ENCODE data around the gene TRAK1.

Gene TRAK1

DNA sequence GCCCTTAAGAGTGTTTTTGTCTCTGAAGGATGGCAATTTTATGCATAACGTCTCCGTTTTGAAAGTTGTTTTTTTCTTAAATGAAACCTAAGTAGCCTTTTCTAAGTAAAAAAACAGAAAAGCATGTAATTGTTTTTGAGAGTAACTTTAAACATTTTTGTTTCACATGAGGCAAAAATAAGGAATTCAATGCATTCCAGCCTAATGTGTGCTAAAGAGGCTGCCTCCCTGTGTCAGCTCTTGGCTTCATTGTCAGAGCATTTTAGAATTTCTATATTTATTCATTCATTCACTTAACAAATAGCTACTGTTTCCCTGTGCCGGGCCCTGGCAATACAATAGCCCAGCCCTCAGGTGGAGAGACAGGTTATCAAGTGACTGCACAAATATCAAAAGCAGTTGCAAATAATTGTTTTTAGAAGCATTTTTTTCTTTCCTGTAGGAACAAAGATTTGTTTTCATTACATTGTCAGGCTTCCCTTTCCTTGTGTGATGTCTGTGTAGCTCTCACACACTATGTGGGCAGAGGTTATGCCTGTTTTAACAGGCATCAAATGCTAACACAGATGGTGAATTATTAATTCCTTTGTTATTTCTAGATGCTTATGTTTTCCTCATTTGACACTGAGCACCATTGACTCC lies 93.0 kb downstream of the TRAK1 start:
- no peak for DNase-seq

DNA sequence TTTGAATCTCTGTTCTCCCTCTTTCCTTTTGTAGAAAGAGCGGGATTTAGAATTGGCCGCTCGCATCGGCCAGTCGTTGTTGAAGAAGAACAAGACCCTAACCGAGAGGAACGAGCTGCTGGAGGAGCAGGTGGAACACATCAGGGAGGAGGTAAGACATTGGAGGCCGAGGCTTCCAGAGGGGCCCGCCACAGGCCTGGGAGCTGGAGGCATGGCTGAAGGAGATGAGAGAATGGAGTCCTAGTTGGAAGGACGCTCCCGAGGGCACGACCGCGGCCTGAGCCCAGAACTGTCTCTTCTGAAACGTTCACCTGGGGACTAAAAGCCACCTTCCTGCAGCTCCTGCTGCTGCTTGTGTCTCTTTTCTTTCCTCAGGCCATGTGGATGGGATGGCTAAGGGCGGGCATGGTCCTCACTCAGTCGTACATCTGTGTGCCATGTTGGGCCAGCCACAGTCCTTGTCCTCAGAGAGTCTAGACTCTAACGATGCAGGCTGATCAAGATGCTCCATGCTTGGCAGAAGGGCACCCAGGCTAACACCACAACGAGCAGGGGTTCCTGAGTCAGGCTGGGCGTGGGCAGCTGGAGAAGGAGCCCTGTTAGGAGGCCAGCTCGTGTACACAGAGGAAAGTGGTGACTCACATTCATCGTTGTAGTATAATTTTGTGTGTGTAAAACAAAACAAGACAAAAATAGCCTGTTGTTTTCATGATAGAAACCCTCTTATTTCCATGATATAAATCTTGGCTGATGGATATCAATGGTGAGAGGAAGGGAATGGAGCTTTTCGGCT lies 93.7 kb downstream of the TRAK1 start:
- no peak for DNase-seq

DNA sequence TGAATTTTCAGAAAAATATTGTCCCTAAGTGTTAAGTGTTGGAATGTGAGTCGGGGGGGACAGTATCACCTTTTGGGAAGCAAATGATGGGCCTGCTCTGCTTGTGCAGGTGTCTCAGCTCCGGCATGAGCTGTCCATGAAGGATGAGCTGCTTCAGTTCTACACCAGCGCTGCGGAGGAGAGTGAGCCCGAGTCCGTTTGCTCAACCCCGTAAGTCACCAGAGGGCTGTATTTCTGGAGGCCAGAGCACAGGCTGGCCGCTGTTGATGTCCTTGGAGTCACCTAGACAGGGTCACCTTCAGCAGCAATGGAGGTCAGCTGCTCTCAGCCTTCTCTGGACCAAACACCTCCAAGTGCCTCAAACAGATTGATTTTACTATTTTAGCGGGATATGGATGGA lies 96.8 kb downstream of the TRAK1 start:
- no peak for DNase-seq

DNA sequence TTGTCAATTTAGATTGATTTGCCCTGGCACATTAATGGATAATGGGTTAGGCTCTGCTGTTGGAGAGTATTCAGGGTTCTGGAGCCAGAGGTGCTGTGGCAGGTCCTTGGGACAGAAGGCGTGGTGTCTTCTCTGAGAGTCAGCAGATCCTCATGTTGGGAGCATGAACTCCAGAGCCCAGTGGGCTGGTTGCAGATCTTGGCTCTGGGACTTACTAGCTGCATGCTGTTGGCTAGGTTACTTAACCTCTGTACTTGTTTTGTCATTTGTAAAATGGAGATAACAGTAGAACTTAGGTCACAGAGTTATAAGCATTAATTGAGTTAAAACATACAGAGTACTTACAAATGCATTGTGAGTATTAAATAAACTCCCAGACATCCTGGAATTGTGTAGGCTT lies 97.2 kb downstream of the TRAK1 start:
- DNase-seq: no peak

DNA sequence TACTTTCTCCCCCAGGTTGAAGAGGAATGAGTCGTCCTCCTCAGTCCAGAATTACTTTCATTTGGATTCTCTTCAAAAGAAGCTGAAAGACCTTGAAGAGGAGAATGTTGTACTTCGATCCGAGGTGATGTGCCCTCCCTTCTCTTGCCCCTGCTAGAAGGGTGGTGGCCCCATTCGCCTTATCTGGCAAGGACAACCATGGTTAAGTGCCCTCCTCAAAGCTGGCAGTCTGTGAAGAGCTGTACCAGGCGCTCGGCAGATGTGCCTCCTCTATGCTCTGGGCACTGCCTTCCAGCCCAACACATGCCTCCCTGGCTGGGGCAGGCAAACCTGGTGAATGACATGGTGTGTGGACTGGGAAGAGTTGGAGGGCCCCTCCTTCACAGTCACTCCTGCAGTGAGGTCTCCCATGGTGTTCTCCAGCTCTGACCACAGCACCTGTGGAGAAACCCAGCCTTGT lies 97.9 kb downstream of the TRAK1 start:
- DNase-seq: no peak

DNA sequence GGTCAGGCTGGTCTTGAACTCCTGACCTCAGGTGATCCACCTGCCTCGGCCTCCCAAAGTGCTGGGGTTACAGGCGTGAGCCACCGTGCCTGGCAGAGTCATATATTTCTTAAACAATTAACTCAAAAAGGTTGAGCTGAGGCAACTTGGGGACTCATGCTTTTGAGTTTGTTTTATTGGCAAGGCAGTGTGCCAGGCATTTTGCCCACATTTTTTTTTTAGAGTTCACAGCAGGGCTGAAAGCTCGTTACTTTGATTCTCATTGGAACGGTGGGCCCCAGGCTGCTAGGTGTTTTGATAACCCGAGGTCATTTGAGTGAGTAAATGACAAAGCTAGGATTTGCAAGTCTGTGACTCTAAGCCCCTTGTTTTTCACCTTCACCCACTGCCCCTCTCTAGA lies 98.6 kb downstream of the TRAK1 start:
- no peak for DNase-seq

DNA sequence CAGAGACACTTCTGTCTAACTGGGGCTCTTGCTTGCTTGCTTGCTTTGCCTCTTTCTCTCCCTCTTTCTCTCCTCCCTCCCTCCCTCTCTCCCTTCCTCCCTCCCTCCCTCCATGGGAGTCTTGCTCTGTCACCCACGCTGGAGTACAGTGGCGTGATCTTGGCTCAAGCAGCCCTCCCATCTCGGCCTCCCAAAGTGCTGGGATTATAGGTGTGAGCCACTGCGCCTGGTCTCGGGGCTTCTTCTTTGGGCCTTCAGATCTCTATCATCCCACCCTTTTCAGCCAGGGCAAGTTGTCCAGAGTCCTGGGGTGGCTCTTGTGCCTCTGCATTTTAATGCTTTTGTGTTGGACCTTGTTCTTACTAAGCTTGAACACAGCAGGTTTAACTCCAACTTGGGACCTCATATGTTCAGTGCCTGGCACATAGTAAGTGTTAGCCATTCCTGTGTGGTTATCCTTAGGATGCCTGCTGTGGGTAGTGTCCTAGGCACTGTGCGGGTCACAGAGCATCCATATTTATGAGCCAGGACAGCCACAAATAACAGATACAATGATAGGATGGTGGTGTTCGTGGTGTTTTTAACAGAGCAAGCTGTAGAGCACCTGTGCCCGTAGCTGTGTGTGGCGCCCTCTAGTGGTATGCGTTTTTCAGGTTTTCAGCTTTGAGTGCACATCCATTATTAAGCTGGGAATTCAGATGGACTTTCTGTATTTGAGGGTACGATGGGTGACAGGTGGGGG lies 99.7 kb downstream of the TRAK1 start:
- peak; percentile 58 to 66 for DNase-seq

DNA sequence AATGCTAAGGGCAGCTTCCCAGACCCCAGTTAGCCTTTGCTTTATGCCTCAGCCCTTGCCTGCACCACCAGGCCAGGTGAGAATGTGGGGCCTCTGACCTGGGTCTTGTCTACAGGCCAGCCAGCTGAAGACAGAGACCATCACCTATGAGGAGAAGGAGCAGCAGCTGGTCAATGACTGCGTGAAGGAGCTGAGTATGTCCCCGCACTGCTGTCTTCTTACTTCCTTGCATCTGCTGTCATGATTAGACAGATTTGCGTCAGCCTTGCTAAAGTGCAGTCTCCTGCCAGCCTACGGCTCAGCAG lies 100.2 kb downstream of the TRAK1 start:
- DNase-seq: no peak

DNA sequence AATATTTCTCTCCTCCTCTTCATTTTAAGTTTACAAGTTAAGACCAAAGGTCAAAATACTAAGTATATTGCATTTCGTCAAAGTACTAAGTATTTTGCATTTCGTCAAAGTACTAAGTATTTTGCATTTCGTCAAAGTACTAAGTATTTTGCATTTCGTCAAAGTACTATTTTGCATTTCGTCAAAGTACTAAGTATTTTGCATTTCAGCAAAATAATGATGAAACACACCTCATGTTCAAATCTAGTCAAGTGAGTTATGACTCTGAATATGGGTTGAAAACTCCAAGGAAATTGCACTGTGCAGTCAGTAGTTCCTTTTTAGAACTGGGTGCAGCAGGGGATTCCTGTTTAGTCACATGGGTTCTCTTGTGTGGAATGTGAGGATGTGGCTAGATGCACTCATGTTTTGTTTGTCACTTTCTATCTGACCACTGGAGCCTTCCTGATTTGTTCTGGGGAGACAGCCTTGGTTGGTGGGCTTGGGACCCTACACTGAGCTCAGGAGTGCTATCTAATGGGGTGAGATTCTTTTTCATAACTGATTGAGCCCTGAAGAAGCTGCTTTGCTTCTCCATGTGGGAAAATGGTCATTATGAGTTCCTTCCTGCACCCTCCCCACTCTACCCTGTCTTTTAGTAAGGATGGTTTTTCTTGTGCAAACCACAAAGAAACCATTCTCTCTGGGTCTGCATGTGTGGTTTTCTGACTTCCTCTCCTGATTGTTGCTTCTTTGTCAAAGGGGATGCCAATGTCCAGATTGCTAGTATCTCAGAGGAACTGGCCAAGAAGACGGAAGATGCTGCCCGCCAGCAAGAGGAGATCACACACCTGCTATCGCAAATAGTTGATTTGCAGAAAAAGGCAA lies 101.4 kb downstream of the TRAK1 start:
- DNase-seq: no peak

DNA sequence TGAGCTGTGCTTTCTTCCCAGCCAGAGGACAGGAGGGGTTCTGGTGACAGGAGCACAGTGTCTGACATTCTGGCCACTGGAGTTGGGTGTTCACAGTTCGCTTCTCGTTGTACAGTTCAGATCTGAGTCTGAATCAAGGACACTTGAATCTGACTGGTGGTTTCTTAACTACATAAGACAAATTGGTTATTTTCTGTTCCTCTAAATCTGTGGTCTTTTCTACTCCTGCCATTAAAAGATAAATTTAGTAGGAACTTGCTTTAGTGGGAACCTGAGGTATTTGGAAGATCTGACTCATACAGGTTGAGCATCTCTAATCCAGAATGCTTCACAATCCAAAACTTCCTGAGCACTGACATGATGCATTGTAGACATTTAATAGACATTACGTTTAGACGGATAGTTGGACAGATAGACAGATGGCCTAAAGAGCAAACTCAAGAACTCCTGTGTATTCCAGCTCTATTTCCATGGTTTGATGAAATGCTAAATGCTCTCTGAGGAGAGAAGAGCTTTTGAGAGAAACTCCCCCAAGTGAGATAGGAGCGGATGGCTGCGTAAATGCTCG lies 103.9 kb downstream of the TRAK1 start:
- no peak for DNase-seq

DNA sequence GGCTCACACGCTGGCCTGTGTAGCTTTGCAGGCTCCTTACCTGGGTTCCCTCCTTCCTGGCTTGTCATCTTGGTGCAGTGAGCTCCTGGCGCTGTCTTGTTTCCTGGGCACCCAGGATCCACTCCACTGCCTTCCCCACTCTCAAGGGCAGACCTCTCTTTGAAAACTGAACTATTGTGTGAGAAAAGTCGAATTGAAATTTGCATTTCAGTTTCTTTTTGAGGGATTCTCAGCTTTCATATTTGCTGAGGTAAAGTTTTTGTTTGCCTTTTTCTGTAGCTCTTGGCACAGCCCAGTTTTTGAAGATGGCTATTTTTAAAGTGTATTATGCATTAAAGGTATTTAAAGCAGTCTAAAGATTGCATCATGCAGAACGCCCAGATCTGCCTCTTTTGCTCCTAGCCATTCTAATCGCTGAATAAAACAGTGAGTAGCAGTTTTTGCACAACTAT lies 104.7 kb downstream of the TRAK1 start:
- no peak for DNase-seq

DNA sequence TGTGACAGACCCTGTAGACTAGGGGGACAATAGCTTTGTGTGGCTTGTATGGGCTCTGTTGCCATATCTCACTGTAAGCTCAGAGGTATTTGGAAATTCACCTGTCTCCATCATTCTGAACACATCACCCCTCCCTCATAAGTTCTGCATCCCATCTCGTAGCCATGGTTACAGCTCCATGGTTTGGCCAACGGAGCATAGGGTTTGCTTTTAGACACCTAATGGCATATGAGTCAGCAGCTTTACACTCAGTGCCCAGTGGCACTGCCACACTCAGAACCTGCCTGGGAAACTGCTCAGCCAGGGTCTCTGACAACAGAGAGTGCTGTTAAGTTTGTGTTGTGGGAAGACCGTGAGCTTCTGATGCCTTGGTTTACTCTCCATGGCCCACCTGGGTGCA lies 107.6 kb downstream of the TRAK1 start:
- no peak for DNase-seq

DNA sequence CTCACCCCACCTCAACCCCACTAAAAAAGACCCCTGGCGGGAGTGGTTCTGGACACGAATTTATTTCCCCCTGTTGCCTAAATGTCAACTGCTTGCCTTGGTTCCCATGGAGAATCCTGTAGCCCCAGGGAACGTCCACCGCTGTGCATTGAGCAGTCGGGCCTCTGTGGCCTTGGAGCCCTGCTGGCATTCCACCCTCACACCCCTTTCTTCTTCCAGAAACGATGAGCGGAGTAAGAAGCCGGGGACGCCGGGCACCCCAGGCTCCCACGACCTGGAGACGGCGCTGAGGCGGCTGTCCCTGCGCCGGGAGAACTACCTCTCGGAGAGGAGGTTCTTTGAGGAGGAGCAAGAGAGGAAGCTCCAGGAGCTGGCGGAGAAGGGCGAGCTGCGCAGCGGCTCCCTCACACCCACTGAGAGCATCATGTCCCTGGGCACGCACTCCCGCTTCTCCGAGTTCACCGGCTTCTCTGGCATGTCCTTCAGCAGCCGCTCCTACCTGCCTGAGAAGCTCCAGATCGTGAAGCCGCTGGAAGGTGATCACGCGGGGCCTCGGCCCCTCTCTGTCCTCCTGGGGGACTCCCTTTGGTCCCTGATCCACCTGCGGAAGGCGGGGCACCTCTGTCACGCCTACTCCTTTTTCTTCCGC lies 111.2 kb downstream of the TRAK1 start:
- DNase-seq: no peak

DNA sequence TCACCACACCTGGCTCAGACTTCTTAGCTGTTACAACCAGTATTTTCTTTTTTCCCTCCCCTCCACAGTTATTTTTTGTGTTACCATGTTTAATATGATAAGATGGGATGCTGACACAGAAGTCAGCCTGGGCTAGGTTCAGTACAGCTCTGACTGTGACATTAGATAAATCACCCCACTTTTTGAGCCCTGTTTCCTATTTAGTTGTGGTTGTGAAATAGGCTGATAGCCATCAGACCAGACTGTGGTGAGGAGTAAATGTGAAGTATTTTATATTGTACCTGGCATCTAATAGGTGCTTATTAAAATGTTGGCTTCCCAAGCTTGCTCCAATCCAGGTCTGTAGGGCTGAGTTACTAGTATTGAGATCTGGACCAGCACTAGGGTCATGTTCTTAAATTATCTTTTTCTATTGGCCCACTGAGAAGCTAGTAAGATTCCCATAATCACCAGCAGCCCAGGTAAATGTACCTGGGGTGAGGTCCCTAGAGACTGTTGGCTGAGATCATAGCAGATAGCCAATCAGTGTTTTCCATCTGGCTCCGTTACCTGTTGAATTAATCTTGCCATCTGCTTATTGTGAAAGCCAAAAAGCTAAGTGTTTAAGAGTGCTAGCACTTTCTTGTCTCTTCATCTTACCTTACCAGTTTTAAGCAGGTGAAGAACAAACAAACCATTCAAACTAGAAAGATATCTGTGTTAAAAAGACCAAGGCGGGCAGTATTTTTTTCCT lies 113.9 kb downstream of the TRAK1 start:
- no peak for DNase-seq

DNA sequence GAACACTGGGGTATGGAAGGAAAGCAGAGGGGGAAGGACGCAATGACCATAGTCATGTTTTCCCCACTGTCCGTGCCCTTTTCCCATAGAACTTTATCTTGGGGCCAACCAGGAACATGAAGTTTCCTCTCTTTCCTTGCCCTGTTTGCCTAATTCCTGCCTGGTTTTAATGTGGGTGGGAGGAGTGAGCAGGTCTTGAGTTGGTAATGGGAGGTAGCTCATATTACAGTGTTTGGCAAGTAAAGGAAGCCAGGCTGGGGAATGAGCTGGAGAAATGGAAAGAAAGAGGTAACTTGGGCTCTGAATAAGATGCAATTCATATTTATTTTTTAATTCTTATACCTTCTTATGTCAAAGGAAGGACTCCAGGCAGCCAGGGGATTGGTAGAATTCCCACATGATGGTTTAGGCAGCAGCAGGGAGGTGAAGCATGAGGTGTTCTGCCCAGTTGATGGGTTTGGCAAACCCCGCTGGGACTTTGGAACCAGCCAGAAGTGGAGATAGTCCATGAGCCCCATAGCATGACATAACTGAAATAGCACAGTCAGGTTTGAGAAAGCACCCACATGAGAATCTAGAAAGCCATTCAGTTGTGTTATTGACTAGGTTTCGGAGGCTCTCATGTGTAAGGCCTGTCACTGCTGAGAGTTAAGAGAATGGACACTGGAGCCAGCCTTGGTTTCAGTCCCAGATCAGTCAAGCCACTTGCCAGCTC lies 114.8 kb downstream of the TRAK1 start:
- DNase-seq: no peak

DNA sequence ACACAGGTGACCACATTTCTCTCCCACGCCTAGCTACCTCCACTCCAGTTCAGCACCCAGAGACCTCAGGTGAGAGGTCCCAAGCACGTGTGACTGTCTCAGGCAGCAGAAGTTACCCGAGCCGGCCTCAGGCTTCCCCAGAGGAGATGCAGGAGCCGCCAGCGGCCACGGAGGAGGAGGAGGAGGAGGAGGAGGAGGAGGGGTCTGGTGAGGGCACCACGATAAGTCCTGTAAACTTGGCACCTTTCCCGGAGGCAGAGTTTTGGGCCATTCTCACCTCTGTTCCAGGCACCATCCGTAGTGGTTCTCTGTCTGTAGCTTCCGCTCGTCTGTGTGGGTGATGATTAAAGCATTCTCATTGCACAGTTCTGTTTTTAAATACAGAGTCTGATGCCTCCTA lies 118.8 kb downstream of the TRAK1 start:
- DNase-seq: no peak

DNA sequence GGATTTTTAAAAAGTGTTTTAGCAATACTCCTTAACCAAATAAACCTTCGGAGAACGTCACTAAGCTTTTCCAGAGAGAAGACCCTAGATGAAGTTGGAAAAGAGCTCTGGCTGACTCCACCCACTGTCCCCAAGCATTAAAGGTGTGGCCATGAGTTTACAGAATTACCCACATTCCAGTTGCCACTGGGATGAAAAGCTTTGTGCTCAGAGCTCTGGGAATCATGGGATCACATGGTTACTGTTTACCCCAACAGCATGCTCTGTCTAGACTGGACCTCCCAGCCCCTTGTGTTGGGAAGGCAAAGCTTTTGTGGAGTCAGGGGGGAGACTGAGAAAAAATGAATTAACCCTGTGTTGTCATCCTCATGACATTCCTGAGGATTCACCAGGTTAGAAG lies 119.6 kb downstream of the TRAK1 start:
- no peak for DNase-seq

DNA sequence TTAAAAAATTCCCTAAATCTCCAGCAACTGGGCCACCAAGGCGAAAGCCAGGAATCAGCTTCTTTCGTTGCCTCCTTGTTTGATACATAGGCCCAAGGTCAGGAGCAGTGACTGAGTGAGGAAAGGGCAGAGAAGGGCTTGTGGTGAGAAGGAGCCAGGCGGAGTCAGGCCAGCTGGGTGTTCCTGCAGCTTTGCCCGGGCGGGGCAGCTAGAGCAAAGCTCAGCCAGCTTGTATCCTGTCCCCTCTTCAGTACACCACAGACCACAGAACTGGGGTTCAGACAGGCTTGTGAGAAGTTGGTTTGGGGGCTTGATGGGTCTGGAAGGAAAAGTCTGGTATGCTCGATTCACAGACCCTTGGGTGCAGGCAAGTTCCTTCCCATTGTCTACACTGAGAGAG lies 122.3 kb downstream of the TRAK1 start:
- no peak for DNase-seq

DNA sequence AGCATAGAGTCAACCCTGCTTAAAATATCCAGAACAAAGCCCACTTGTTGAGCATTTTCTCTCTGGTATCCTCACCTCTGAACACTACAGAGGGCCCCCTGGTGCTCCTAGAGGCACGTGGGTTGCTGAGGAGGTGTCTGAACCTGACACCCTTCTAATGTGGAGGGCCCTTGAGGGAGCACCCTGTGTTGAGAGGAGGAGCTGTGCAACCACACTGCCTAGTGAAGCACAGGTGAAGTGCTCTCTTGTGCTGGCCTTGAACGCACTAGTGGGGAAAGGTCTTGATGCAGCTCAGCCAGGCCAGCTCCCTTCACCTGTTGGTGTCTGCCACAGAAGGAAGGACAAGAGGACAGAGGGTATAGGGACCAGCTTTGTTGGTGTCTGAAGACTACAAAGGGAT lies 122.9 kb downstream of the TRAK1 start:
- DNase-seq: no peak

DNA sequence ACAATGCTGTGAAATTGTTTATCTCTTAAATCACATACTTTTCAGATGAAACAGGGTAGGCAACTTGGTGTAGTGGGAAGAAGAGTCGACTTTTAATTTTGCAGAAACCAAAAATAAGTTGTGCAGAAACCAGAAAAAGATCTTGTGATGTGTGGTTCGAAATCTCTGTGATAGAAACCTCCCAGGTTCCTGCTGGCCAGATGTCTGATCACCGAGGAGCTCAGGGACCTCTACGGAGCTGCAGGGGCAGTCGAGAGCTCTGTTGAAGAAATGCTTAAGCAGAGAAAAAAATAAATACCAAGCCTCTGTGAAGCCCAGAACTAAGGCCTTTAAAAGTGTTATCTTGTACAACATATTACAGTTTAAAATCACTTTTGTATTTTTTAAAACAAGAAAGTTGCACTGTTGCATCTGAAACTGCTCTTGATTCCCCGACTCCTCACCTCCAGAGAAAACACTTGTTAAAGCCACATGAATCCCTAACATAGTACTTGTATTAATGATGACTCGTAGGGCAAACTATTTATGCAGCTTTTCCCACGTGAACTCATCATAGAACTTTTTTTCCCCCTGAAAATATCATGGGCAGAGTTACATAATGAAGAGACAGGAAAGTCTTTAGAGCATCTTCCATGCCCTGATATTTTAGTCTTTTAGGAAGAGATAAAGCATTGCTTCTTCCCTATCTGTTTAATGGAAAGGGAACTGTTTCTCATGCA lies 123.6 kb downstream of the TRAK1 start:
- no peak for DNase-seq

All from activated CD4-positive, alpha-beta T cell treated with anti-CD3 and anti-CD28 coated beads, Interleukin-2, amount 50 U/mL, for 4 hours (primary cell).